ENCODE measurements around the gene SLC25A25. TPM values are rescaled to one million over a fixed set of nuclear protein-coding genes. Genes with fewer than 3 reads are reported as not detected.
"Not testable (repeated sequence)": the region's sequence is repeated elsewhere in the genome, so short reads cannot be mapped to it uniquely, and the experiment has no call there.

The SLC25A25 gene
- total and polyA plus RNA-seq, 2 donors = 14.4 to 23.1 TPM

- DNase-seq (ENCODE audit: extremely low spot score); H3K36me3 ChIP-seq (ENCODE audit: insufficient read depth); H3K4me1 ChIP-seq (ENCODE audit: insufficient read depth); H3K4me3 ChIP-seq (ENCODE audit: low read depth, low read length); H3K27ac ChIP-seq (ENCODE audit: low read depth): not testable (repeated sequence)
- 89% methylated on average over 3 of the region's 3 CpGs for WGBS
Observed at GRCh38 chr9:128040783-128041182, 27.2 kb upstream of the SLC25A25 start.

- H3K27ac ChIP-seq (ENCODE audit: low read depth) = no peak overlapping the region
- no peak overlapping the region for H3K4me3 ChIP-seq (ENCODE audit: low read depth, low read length)
- no peak for DNase-seq (ENCODE audit: extremely low spot score)
- no peaks in the 10 kb centered on the region for H3K36me3 ChIP-seq (ENCODE audit: insufficient read depth)
- 74% methylated on average over 7 of the region's 7 CpGs for WGBS
- H3K4me1 ChIP-seq (ENCODE audit: insufficient read depth) = no peaks in the 10 kb centered on the region
Observed at GRCh38 chr9:128042043-128042442, 26.0 kb upstream of the SLC25A25 start.

- Histone ChIP-seq H3K4me1 (ENCODE audit: insufficient read depth) (no peaks in the 10 kb centered on the region), H3K36me3 (ENCODE audit: insufficient read depth) (no peaks in the 10 kb centered on the region), H3K27ac (ENCODE audit: low read depth) (no peak overlapping the region), H3K4me3 (ENCODE audit: low read depth, low read length) (no peak overlapping the region)
- WGBS = 59% methylated on average over 7 of the region's 7 CpGs
- DNase-seq (ENCODE audit: extremely low spot score) = no peak
Observed at GRCh38 chr9:128043467-128043868, 24.6 kb upstream of the SLC25A25 start.

- not testable (repeated sequence) for H3K27ac ChIP-seq (ENCODE audit: low read depth); H3K4me1 ChIP-seq (ENCODE audit: insufficient read depth); DNase-seq (ENCODE audit: extremely low spot score); H3K4me3 ChIP-seq (ENCODE audit: low read depth, low read length); H3K36me3 ChIP-seq (ENCODE audit: insufficient read depth)
- WGBS = 91% methylated on average over 6 of the region's 6 CpGs
Observed at GRCh38 chr9:128045409-128045808, 22.6 kb upstream of the SLC25A25 start.

- Histone ChIP-seq H3K27ac (ENCODE audit: low read depth) (no peak overlapping the region), H3K36me3 (ENCODE audit: insufficient read depth) (no peaks in the 10 kb centered on the region), H3K4me1 (ENCODE audit: insufficient read depth) (no peaks in the 10 kb centered on the region), H3K4me3 (ENCODE audit: low read depth, low read length) (no peak overlapping the region)
- WGBS = 75% methylated on average over 1 of the region's 1 CpG
- DNase-seq (ENCODE audit: extremely low spot score) = no peak
Observed at GRCh38 chr9:128045831-128046230, 22.2 kb upstream of the SLC25A25 start.

- no peak for DNase-seq (ENCODE audit: extremely low spot score)
- WGBS = 80% methylated on average over 6 of the region's 6 CpGs
- Histone ChIP-seq H3K36me3 (ENCODE audit: insufficient read depth) (no peaks in the 10 kb centered on the region), H3K4me3 (ENCODE audit: low read depth, low read length) (no peak overlapping the region), H3K27ac (ENCODE audit: low read depth) (no peak overlapping the region), H3K4me1 (ENCODE audit: insufficient read depth) (no peaks in the 10 kb centered on the region)
Observed at GRCh38 chr9:128047231-128047630, 20.8 kb upstream of the SLC25A25 start.

- Histone ChIP-seq H3K4me1 (ENCODE audit: insufficient read depth) (no peaks in the 10 kb centered on the region), H3K4me3 (ENCODE audit: low read depth, low read length) (no peak overlapping the region), H3K36me3 (ENCODE audit: insufficient read depth) (no peaks in the 10 kb centered on the region), H3K27ac (ENCODE audit: low read depth) (no peak overlapping the region)
- no peak for DNase-seq (ENCODE audit: extremely low spot score)
Observed at GRCh38 chr9:128048663-128049062, 19.4 kb upstream of the SLC25A25 start.

GRCh38 chr9:128049843-128050242 lies 18.2 kb upstream of the SLC25A25 start:
- Histone ChIP-seq H3K4me3 (ENCODE audit: low read depth, low read length) (no peak overlapping the region), H3K36me3 (ENCODE audit: insufficient read depth) (no peaks in the 10 kb centered on the region), H3K27ac (ENCODE audit: low read depth) (no peak overlapping the region), H3K4me1 (ENCODE audit: insufficient read depth) (no peaks in the 10 kb centered on the region)
- 31% methylated on average over 3 of the region's 3 CpGs for WGBS
- no peak for DNase-seq (ENCODE audit: extremely low spot score)

GRCh38 chr9:128051932-128052709 lies 15.9 kb upstream of the SLC25A25 start:
- no peak for DNase-seq (ENCODE audit: extremely low spot score)
- Histone ChIP-seq H3K4me1 (ENCODE audit: insufficient read depth) (no peaks in the 10 kb centered on the region), H3K27ac (ENCODE audit: low read depth) (no peak overlapping the region), H3K36me3 (ENCODE audit: insufficient read depth) (no peaks in the 10 kb centered on the region), H3K4me3 (ENCODE audit: low read depth, low read length) (no peak overlapping the region)
- WGBS = 89% methylated on average over 15 of the region's 15 CpGs

- no peak for DNase-seq (ENCODE audit: extremely low spot score)
- no peaks in the 10 kb centered on the region for H3K4me1 ChIP-seq (ENCODE audit: insufficient read depth)
- 86% methylated on average over 11 of the region's 11 CpGs for WGBS
- H3K36me3 ChIP-seq (ENCODE audit: insufficient read depth) = no peaks in the 10 kb centered on the region
- H3K27ac ChIP-seq (ENCODE audit: low read depth) = no peak overlapping the region
- H3K4me3 ChIP-seq (ENCODE audit: low read depth, low read length) = no peak overlapping the region
Observed at GRCh38 chr9:128053560-128053959, 14.5 kb upstream of the SLC25A25 start.

GRCh38 chr9:128054087-128054486 lies 13.9 kb upstream of the SLC25A25 start:
- Histone ChIP-seq H3K4me3 (ENCODE audit: low read depth, low read length) (no peak overlapping the region), H3K27ac (ENCODE audit: low read depth) (no peak overlapping the region), H3K36me3 (ENCODE audit: insufficient read depth) (no peaks in the 10 kb centered on the region), H3K4me1 (ENCODE audit: insufficient read depth) (no peaks in the 10 kb centered on the region)
- no peak for DNase-seq (ENCODE audit: extremely low spot score)
- 78% methylated on average over 3 of the region's 3 CpGs for WGBS

- Histone ChIP-seq H3K27ac (ENCODE audit: low read depth) (peak overlapping the region; percentile 56), H3K36me3 (ENCODE audit: insufficient read depth) (no peaks in the 10 kb centered on the region), H3K4me1 (ENCODE audit: insufficient read depth) (no peaks in the 10 kb centered on the region), H3K4me3 (ENCODE audit: low read depth, low read length) (no peak overlapping the region)
- no peak for DNase-seq (ENCODE audit: extremely low spot score)
- 38% methylated on average over 7 of the region's 7 CpGs for WGBS
Observed at GRCh38 chr9:128055344-128056040, 12.5 kb upstream of the SLC25A25 start.

- H3K36me3 ChIP-seq (ENCODE audit: insufficient read depth) = no peaks in the 10 kb centered on the region
- peak overlapping the region; percentile 42 for H3K27ac ChIP-seq (ENCODE audit: low read depth)
- no peak for DNase-seq (ENCODE audit: extremely low spot score)
- no peaks in the 10 kb centered on the region for H3K4me1 ChIP-seq (ENCODE audit: insufficient read depth)
- 49% methylated on average over 3 of the region's 3 CpGs for WGBS
- no peak overlapping the region for H3K4me3 ChIP-seq (ENCODE audit: low read depth, low read length)
Observed at GRCh38 chr9:128056086-128056485, 11.9 kb upstream of the SLC25A25 start.

Measured in urinary bladder (tissue), 4 donors.